ENCODE measurements around the gene ZNF500.
"Not testable (repeated sequence)": the region's sequence is repeated elsewhere in the genome, so short reads cannot be mapped to it uniquely, and the experiment has no call there.

ZNF500 gene

DNA sequence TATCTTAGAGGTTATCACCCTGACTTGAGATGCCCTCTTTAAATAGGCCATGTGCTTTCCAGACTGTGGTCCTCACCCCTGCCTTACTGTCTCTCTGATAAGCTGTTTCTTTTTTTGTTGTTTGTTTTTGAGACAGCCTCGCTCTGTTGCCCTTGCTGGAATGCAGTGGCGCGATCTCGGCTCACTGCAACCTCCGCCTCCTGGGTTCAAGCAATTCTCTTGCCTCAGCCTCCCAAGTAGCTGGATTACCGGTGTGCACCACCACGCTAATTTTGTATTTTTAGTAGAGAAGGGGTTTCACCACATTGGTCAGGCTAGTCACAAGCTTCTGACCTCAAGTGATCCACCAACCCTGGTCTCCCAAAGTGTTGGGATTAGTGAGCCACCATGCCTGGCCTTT is 21.9 kb upstream of the ZNF500 start:
- DNase-seq (ENCODE audit: low spot score): no peak
- in situ Hi-C loops (cut with MboI; ENCODE audit: low pct_unique_long_range_greater_than_20kb, low sequenced_read_pairs, unreplicated experiment): no loop called here
- TF ChIP-seq, protein P1, sequence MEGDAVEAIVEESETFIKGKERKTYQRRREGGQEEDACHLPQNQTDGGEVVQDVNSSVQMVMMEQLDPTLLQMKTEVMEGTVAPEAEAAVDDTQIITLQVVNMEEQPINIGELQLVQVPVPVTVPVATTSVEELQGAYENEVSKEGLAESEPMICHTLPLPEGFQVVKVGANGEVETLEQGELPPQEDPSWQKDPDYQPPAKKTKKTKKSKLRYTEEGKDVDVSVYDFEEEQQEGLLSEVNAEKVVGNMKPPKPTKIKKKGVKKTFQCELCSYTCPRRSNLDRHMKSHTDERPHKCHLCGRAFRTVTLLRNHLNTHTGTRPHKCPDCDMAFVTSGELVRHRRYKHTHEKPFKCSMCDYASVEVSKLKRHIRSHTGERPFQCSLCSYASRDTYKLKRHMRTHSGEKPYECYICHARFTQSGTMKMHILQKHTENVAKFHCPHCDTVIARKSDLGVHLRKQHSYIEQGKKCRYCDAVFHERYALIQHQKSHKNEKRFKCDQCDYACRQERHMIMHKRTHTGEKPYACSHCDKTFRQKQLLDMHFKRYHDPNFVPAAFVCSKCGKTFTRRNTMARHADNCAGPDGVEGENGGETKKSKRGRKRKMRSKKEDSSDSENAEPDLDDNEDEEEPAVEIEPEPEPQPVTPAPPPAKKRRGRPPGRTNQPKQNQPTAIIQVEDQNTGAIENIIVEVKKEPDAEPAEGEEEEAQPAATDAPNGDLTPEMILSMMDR (IDR thresholded peaks at IDR 0.05; ENCODE audit: extremely low read depth, insufficient read depth, missing control alignments): no peak

DNA sequence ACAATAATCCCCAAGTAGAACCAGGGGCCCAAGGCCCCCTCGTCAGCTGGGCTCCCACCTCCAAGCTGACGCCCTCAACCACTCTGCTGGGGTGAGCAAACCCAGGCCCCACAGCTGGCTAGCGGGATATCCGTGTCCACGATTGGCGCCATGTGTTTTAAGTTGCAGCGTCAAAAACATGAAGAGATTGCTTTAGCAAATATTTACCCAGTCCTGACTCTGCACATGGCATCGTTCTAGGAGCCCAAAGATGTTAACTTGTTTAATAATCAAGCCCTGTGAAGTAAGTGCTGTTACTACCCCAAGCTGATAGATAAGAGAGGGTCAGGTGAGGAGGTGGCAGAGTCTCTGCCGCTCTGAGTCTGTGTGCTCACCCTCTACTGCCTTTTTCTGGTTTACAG is 21.5 kb upstream of the ZNF500 start:
- TF ChIP-seq, protein P1 (IDR thresholded peaks at IDR 0.05; ENCODE audit: extremely low read depth, insufficient read depth, missing control alignments): no peak
- DNase-seq (ENCODE audit: low spot score): no peak

DNA sequence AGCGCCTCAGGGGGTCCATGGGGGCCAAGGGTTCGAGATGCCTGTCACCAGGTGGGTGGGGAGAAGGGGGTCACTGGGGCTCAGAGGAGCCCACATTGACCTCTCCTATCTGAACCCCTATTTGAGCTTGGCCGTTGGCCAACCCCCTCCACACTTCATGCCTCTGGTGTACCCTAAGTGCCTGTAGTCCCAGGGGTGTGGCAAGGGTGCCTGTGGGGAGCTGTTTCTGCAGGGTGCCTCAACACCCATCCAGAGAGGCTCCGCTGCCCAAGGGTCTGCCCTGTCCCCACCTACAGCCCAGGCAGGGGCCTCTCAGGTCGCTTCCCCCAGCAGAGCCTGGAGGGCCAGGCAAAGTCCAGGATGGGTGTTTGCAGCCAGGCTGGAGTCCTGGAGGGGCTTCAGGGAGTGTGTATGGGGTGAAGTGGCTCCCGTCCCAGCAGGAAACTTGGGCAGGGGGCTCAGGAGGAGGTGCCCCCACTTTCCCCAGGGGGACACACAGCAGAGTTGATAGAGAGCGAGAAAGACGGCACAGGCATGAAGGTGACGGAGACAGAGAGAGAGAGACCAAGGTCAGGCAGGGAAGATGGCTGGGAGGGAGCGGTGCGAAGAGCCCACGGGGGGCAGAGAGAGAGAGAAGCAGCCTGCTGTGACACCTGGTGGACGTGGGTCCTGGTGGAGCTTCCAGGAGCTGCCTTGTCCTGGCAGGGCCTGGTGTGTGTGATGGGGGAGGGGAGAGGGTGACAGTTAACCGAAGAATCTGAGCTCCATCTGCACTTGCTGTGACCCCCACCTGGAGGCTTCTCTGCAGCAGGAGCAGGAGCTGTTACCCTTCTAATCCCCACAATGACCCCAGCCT is 20.9 kb upstream of the ZNF500 start, which contains the start of gene SEPTIN12:
Gene SEPTIN12 (minus strand): TSS at position 719 of the 856 bp plus-strand sequence. CDS start 700 bp downstream, at position 19.
- no peak for DNase-seq (ENCODE audit: low spot score)
- TF ChIP-seq, protein P1 (IDR thresholded peaks at IDR 0.05; ENCODE audit: extremely low read depth, insufficient read depth, missing control alignments): no peak
- in situ Hi-C loops (cut with MboI; ENCODE audit: low pct_unique_long_range_greater_than_20kb, low sequenced_read_pairs, unreplicated experiment): no loop called here

More for the DNA sequence above, 21.5 kb upstream of the ZNF500 start:
- in situ Hi-C loops (cut with MboI; ENCODE audit: low pct_unique_long_range_greater_than_20kb, low sequenced_read_pairs, unreplicated experiment): no loop called here

DNA sequence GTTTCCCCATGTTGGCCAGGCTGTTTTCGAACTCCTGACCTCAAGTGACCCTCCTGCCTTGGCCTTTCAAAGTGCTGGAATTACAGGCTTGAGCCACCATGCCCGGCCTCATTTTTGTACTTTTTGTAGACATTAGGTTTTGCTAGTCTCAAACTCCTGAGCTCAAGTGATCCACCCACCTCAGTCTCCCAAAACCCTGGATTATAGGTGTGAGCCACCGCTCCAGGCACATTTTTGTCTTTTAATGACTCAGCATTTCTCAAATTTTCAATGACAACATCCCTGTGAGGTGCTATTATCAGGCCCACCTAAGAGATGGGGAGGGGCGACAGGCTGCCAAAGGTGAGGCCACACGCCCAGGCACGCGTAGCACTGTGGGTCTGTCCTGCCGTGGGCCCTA is 20.1 kb upstream of the ZNF500 start:
- DNase-seq (ENCODE audit: low spot score): no peak
- TF ChIP-seq, protein P1 (IDR thresholded peaks at IDR 0.05; ENCODE audit: extremely low read depth, insufficient read depth, missing control alignments): no peak
- in situ Hi-C loops (cut with MboI; ENCODE audit: low pct_unique_long_range_greater_than_20kb, low sequenced_read_pairs, unreplicated experiment): no loop called here

DNA sequence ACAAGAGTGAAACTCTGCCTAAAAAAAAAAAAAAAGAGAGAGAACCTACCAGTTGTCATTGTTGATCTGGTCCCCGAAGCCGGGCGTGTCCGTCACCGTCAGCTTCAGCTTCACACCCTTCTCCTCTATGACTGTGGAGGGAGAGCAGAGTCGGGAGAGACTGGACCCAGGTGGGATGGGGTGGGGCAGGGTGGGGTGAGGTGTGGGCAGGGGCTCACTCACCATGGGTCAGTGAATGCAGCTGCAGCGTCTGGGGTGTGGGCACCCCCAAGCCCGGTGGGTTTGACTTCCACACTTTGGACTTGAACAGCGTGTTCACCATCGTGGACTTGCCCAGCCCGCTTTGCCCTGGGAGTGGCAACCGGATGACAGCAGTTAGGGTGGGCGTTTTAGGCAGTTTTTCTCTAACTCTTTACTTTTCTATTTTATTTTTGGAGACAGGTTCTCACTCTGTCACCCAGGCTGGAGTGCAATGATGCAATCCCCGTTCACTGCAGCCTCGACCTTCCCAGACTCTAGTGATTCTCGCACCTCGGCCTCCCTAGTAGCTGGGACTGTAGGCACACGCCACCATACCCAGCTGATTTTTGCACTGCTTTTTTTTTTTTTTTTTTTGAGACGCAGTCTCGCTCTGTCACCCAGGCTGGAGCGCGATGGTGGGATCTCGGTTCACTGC is 18.9 kb upstream of the ZNF500 start:
- TF ChIP-seq, protein P1 (IDR thresholded peaks at IDR 0.05; ENCODE audit: extremely low read depth, insufficient read depth, missing control alignments): no peak
- in situ Hi-C loops (cut with MboI; ENCODE audit: low pct_unique_long_range_greater_than_20kb, low sequenced_read_pairs, unreplicated experiment): no loop called here
- DNase-seq (ENCODE audit: low spot score): no peak

DNA sequence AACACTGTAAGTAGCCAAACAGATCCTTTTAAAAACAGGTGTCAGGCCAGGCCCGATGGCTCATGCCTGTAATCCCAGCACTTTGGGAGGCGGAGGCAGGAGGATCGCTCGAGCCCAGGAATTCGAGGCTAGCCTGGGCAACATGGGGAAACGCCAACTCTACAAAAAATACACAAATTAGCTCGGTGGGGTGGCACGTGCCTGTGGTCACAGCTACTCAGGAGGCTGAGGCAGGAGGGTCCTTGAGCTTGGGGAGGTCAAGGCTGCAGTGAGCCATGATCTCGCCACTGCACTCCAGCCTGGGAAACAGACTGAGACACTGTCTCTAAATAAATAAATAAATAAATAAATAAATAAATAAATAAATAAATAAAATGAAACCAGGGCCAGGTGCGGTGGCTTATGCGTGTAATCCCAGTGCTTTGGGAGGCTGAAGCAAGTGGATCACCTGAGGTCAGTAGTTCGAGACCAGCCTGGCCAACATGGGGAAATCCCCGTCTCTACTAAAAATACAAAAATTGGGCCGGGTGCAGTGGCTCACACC is 17.6 kb upstream of the ZNF500 start:
- DNase-seq (ENCODE audit: low spot score); in situ Hi-C loops (cut with MboI; ENCODE audit: low pct_unique_long_range_greater_than_20kb, low sequenced_read_pairs, unreplicated experiment): not testable (repeated sequence)

DNA sequence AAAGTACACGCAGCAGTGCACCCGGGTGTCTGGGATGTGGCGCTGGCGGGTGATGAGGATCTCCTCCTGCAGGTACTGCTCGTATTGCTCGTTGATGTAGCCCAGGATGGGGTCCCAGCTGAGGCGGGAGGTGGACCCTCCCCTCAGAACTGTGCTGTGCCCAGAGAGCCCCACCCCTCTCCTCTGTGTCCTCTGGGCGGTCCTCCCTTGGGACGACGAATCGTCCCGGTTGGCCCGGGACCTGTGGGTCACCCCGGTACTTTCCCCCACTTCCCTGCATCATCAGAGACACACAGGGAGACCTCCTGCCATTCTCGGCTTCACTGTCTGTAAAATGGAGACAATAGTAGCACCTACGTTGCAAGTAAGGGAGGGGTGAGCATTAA is 17.0 kb upstream of the ZNF500 start:
- in situ Hi-C loops (cut with MboI; ENCODE audit: low pct_unique_long_range_greater_than_20kb, low sequenced_read_pairs, unreplicated experiment): no loop called here
- DNase-seq (ENCODE audit: low spot score): no peak
- TF ChIP-seq, protein P1 (IDR thresholded peaks at IDR 0.05; ENCODE audit: extremely low read depth, insufficient read depth, missing control alignments): no peak

Measured in GM13977 (cell line).